Skeletal muscle tissue (tissue), 4 donors: ENCODE data around the gene BMPR2. TPM values are rescaled to one million over a fixed set of nuclear protein-coding genes. Genes with fewer than 3 reads are reported as not detected.

Experiments
- H3K27ac ChIP-seq: one replicate; pipeline ENCODE4 v1.7.0; 2013; ENCODE audit warnings: mild to moderate bottlenecking, low read depth, low read length, inconsistent platforms
- H3K27me3 ChIP-seq, 3 donors: one replicate each; pipeline ENCODE4 v1.7.0; 2013; ENCODE audit warnings: low read length in 3 of 3; ENCODE audit not compliant: control insufficient read depth in 3 of 3, insufficient read depth in 3 of 3
- H3K36me3 ChIP-seq, 3 donors: one replicate each; pipeline ENCODE4 v1.7.0; 2013; ENCODE audit warnings: low read length in 3 of 3; ENCODE audit not compliant: control insufficient read depth in 3 of 3, insufficient read depth in 3 of 3
- H3K4me1 ChIP-seq, 3 donors: one replicate each; pipeline ENCODE4 v1.7.0; 2013; ENCODE audit warnings: low read length in 3 of 3, mild to moderate bottlenecking in 3 of 3; ENCODE audit not compliant: control insufficient read depth in 3 of 3, insufficient read depth in 3 of 3
- H3K4me3 ChIP-seq, 3 donors: one replicate each; pipeline ENCODE4 v1.7.0; 2013; ENCODE audit warnings: low read length in 3 of 3
- H3K9ac ChIP-seq, 3 donors: one replicate each; pipeline ENCODE4 v1.7.0; 2013; ENCODE audit warnings: low read length in 3 of 3, mild to moderate bottlenecking in 3 of 3, moderate library complexity in 2 of 3, low read depth in 1 of 3
- H3K9me3 ChIP-seq, 3 donors: one replicate each; pipeline ENCODE4 v1.7.0; 2013; ENCODE audit warnings: low read length in 3 of 3; ENCODE audit not compliant: control insufficient read depth in 3 of 3
- total RNA-seq: library from RNA; depleted of rRNA; stranded (reverse); fragments of >200 nt; gene quantifications from one replicate; pipeline ENCODE4 v1.2.3, GENCODE V29; 2014
- donor health status: Osteomylitis.

The BMPR2 gene
- 24.0 TPM for total RNA-seq

- no peaks in the 10 kb centered on the region for H3K36me3 ChIP-seq
- peak within 1 kb of the TSS; percentile 99 for H3K27ac ChIP-seq
- H3K9me3 ChIP-seq, result no peaks in the 10 kb centered on the region
- H3K4me3 ChIP-seq, result peak within 1 kb of the TSS; percentile 86 to 97 (median 90)
- peak within 1 kb of the TSS; percentile 86 to 98 (median 93) for H3K9ac ChIP-seq
- peaks cover 11 to 17% (median 14%) of the 10 kb centered on the region in 3 donors for H3K4me1 ChIP-seq
- H3K27me3 ChIP-seq, result no peaks in the 10 kb centered on the region
Observed at GRCh38 chr2:202375609-202376408, at the start of gene BMPR2. BMPR2 (plus strand) TSS chr2:202376327; CDS start chr2:202377475, 1,148 bp downstream.

GRCh38 chr2:202327858-202328257, 48.3 kb upstream of the BMPR2 start:
- H3K9ac ChIP-seq, result no peak overlapping the region
- no peak overlapping the region for H3K27ac ChIP-seq
- no peaks in the 10 kb centered on the region for H3K27me3 ChIP-seq
- H3K36me3 ChIP-seq, result peaks cover 0 to 4% (median 0%) of the 10 kb centered on the region in 3 donors
- no peak overlapping the region for H3K4me3 ChIP-seq
- no peaks in the 10 kb centered on the region for H3K9me3 ChIP-seq
- no peaks in the 10 kb centered on the region for H3K4me1 ChIP-seq

DNA sequence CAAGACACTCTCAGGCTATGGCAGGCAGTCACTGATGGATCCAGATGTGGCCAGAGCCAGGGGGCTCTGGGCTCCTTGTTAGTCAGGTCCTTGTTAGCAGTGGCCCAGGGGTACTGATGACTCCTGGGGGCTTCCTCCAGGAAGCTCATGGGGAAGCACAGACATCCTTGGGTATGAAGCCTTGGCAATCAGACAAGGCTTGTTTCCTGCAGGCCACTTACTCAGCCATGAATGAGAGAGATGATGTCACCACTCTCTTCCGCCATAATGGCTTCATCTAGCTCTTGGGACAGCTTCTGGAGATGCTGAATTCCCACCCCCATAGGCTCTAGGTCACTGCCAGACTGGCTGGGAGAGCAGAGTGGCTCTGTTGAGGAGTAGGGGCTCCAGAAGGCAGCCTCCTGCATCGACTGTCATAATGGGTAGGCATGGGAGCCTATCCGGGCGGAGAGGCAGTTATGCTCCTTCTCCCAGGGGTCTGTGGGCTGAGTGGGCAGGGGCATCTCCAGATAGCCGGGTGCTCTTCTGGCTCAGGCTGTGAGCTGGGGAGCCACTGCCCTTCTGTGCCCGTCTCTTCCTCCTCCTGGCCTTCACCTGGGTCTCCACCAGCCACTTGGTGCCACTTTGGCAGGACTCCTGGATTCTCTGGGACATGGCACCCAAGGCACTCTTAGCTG, 40.2 kb upstream of the BMPR2 start:
- Histone ChIP-seq H3K4me1 (no peaks in the 10 kb centered on the region), H3K4me3 (no peak overlapping the region), H3K27me3 (no peaks in the 10 kb centered on the region), H3K36me3 (no peaks in the 10 kb centered on the region), H3K9ac (no peak overlapping the region), H3K27ac (no peak overlapping the region), H3K9me3 (no peaks in the 10 kb centered on the region)

DNA sequence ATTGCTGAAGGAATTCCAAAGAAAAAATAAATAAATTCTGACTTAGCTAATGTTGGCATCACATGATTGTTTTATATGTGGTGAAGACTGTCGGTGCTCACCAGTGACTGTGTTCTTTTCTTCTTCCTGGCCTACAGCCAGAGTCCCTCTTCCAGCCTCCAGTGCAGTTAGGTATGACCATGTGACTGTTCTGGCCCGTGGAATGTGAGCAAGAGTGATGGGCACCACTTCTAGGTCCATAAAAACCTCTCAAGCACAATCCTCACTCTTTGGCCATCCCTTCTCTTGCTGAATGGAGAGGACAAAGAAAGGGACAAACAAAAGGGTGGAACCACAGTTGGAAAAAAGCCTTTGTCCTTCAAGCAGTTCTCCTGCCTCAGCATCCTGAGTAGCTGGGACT, 39.0 kb upstream of the BMPR2 start:
- Histone ChIP-seq H3K4me1 (no peaks in the 10 kb centered on the region), H3K27ac (no peak overlapping the region), H3K4me3 (no peak overlapping the region), H3K27me3 (no peaks in the 10 kb centered on the region), H3K9ac (no peak overlapping the region), H3K9me3 (no peaks in the 10 kb centered on the region), H3K36me3 (no peaks in the 10 kb centered on the region)

GRCh38 chr2:202337706-202338346, 38.3 kb upstream of the BMPR2 start:
- Histone ChIP-seq H3K9me3 (no peaks in the 10 kb centered on the region), H3K4me3 (no peak overlapping the region), H3K4me1 (no peaks in the 10 kb centered on the region), H3K36me3 (no peaks in the 10 kb centered on the region), H3K9ac (no peak overlapping the region), H3K27me3 (no peaks in the 10 kb centered on the region), H3K27ac (no peak overlapping the region)

- Histone ChIP-seq H3K9me3 (no peaks in the 10 kb centered on the region), H3K27me3 (no peaks in the 10 kb centered on the region), H3K27ac (no peak overlapping the region), H3K9ac (no peak overlapping the region), H3K36me3 (no peaks in the 10 kb centered on the region), H3K4me1 (no peaks in the 10 kb centered on the region), H3K4me3 (no peak overlapping the region)
Observed at GRCh38 chr2:202339071-202339870, 36.9 kb upstream of the BMPR2 start.

GRCh38 chr2:202344178-202344577, 31.9 kb upstream of the BMPR2 start:
- Histone ChIP-seq H3K4me3 (no peak overlapping the region), H3K36me3 (no peaks in the 10 kb centered on the region), H3K4me1 (no peaks in the 10 kb centered on the region), H3K27ac (no peak overlapping the region), H3K9me3 (no peaks in the 10 kb centered on the region), H3K27me3 (no peaks in the 10 kb centered on the region), H3K9ac (no peak overlapping the region)

DNA sequence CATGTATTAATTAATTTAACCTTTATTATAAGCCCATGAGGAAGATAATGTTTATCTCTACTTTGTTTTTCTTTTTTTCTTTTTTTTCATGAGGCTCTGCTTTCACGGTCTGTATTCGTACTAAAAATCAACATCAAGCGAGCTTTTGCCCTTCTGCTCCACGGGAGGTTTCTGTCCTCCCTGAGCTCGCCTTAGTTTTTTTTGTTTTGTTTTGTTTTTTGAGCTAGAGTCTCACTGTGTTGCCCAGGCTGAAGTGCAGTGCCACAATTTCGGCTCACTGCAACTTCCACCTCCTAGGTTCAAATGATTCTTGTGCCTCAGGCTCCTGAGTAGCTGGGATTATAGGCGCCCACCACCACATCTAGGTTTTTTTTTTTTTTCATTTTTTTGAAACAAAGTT, 29.9 kb upstream of the BMPR2 start:
- H3K27me3 ChIP-seq, result no peaks in the 10 kb centered on the region
- no peaks in the 10 kb centered on the region for H3K36me3 ChIP-seq
- no peak overlapping the region for H3K9ac ChIP-seq
- H3K9me3 ChIP-seq, result no peaks in the 10 kb centered on the region
- no peak overlapping the region for H3K27ac ChIP-seq
- no peak overlapping the region for H3K4me3 ChIP-seq
- no peaks in the 10 kb centered on the region for H3K4me1 ChIP-seq

GRCh38 chr2:202353430-202353829, 22.7 kb upstream of the BMPR2 start:
- Histone ChIP-seq H3K27me3 (no peaks in the 10 kb centered on the region), H3K27ac (no peak overlapping the region), H3K9me3 (no peaks in the 10 kb centered on the region), H3K9ac (no peak overlapping the region), H3K4me3 (no peak overlapping the region), H3K4me1 (no peaks in the 10 kb centered on the region), H3K36me3 (no peaks in the 10 kb centered on the region)
